IMR-90 (cell line): Measurements from ENCODE around the gene TPSD1. TPM values are rescaled to one million over a fixed set of nuclear protein-coding genes. Genes with fewer than 3 reads are reported as not detected.

ENCODE experiments used
- FOS ChIP-seq: fragments of 150-350 bp; IDR thresholded peaks from 2 replicates; pipeline ENCODE4 v1.6.1; 2016; ENCODE audit warnings: low read depth, low read length
- POLR2A ChIP-seq: IDR thresholded peaks from 2 replicates; pipeline ENCODE4 v1.6.1; 2012; ENCODE audit warnings: mild to moderate bottlenecking, low read depth, low read length
- USF2 ChIP-seq: fragments of 150-350 bp; IDR thresholded peaks from 2 replicates; pipeline ENCODE4 v1.6.1; 2017; ENCODE audit warnings: mild to moderate bottlenecking, antibody characterized with exemption, low read length, low read depth
- polyA plus RNA-seq, 3 experiments: library from polyadenylated mRNA; depleted of rRNA; stranded (reverse); fragments of >200 nt; gene quantifications; 2 replicates each; pipeline ENCODE4 v1.2.3, GENCODE V29; 2012; ENCODE audit warnings: low replicate concordance in 1 of 3
- total RNA-seq: library from RNA; depleted of rRNA; stranded (reverse); fragments of >200 nt; gene quantifications from 2 replicates; pipeline ENCODE4 v1.2.3, GENCODE V29; 2012; rRNA removed

Gene TPSD1
- total and polyA plus RNA-seq, 2 of the 4 experiments (the other 2 are of a cell fraction) = not detected

- no peak for TF ChIP-seq USF2
- no peak for TF ChIP-seq POLR2A
- TF ChIP-seq FOS = no peak
These were observed 52.4 kb downstream of the TPSD1 start (continued) for GRCh38 chr16:1308036-1308976.

Other genes starting within 250 kb of the TPSD1 start
- not detected in 2 replicates for gene SSTR5, start 183.3 kb upstream of the TPSD1 start, total RNA-seq
- not detected in 2 replicates for gene SSTR5, start 183.3 kb upstream of the TPSD1 start, polyA plus RNA-seq (2012; rRNA removed)
- gene C1QTNF8, start 159.8 kb upstream of the TPSD1 start, total RNA-seq = not detected in 2 replicates
- not detected in 2 replicates for gene C1QTNF8, start 159.8 kb upstream of the TPSD1 start, polyA plus RNA-seq (2012; rRNA removed)
- gene CACNA1H, start 103.0 kb upstream of the TPSD1 start, total RNA-seq = 1.6 and 1.7 TPM in 2 replicates
- gene CACNA1H, start 103.0 kb upstream of the TPSD1 start, polyA plus RNA-seq (2012; rRNA removed) = 5.8 and 6.1 TPM in 2 replicates
- not detected in 2 replicates for gene TPSG1, start 30.8 kb upstream of the TPSD1 start, total RNA-seq
- not detected in 2 replicates for gene TPSG1, start 30.8 kb upstream of the TPSD1 start, polyA plus RNA-seq (2012; rRNA removed)
- gene TPSB2, start 25.9 kb upstream of the TPSD1 start, total RNA-seq = not detected in 2 replicates
- not detected in 2 replicates for gene TPSB2, start 25.9 kb upstream of the TPSD1 start, polyA plus RNA-seq (2012; rRNA removed)
- not detected in 2 replicates for gene TPSAB1, start 15.4 kb upstream of the TPSD1 start, total RNA-seq
- gene TPSAB1, start 15.4 kb upstream of the TPSD1 start, polyA plus RNA-seq (2012; rRNA removed) = not detected in 2 replicates
- gene UBE2I, start 53.6 kb downstream of the TPSD1 start, total RNA-seq = 30.8 and 45.0 TPM in 2 replicates
- 113 and 140 TPM in 2 replicates for gene UBE2I, start 53.6 kb downstream of the TPSD1 start, polyA plus RNA-seq (2012; rRNA removed)
- 0.36 and 0.56 TPM in 2 replicates for gene BAIAP3, start 77.6 kb downstream of the TPSD1 start, total RNA-seq
- gene BAIAP3, start 77.6 kb downstream of the TPSD1 start, polyA plus RNA-seq (2012; rRNA removed) = 0.65 and 0.77 TPM in 2 replicates
- 38.0 and 46.4 TPM in 2 replicates for gene TSR3, start 95.8 kb downstream of the TPSD1 start, total RNA-seq
- gene TSR3, start 95.8 kb downstream of the TPSD1 start, polyA plus RNA-seq (2012; rRNA removed) = 52.9 and 77.8 TPM in 2 replicates
- gene GNPTG, start 95.9 kb downstream of the TPSD1 start, total RNA-seq = 14.7 and 14.9 TPM in 2 replicates
- 70.8 and 85.2 TPM in 2 replicates for gene GNPTG, start 95.9 kb downstream of the TPSD1 start, polyA plus RNA-seq (2012; rRNA removed)
- 3.6 and 4.1 TPM in 2 replicates for gene UNKL, start 158.6 kb downstream of the TPSD1 start, total RNA-seq
- gene UNKL, start 158.6 kb downstream of the TPSD1 start, polyA plus RNA-seq (2012; rRNA removed) = 13.3 and 15.1 TPM in 2 replicates
- 15.1 and 18.1 TPM in 2 replicates for gene UQCC4, start 164.7 kb downstream of the TPSD1 start, total RNA-seq
- 17.2 and 21.2 TPM in 2 replicates for gene UQCC4, start 164.7 kb downstream of the TPSD1 start, polyA plus RNA-seq (2012; rRNA removed)
- not detected in 2 replicates for gene PERCC1, start 175.0 kb downstream of the TPSD1 start, total RNA-seq
- gene PERCC1, start 175.0 kb downstream of the TPSD1 start, polyA plus RNA-seq (2012; rRNA removed) = not detected in 2 replicates
- under 0.01 TPM in 1 of 2 replicates, not detected in the other for gene CCDC154, start 188.5 kb downstream of the TPSD1 start, total RNA-seq
- gene CCDC154, start 188.5 kb downstream of the TPSD1 start, polyA plus RNA-seq (2012; rRNA removed) = 0.09 TPM in 1 of 2 replicates, not detected in the other
- gene CLCN7, start 219.0 kb downstream of the TPSD1 start, total RNA-seq = 10.8 TPM in 2 replicates
- 45.2 and 52.9 TPM in 2 replicates for gene CLCN7, start 219.0 kb downstream of the TPSD1 start, polyA plus RNA-seq (2012; rRNA removed)
- not detected in 2 replicates for gene PTX4, start 232.9 kb downstream of the TPSD1 start, total RNA-seq
- gene PTX4, start 232.9 kb downstream of the TPSD1 start, polyA plus RNA-seq (2012; rRNA removed) = 0.07 TPM in 1 of 2 replicates, not detected in the other
- gene TELO2, start 237.3 kb downstream of the TPSD1 start, total RNA-seq = 5.8 and 6.6 TPM in 2 replicates
- gene TELO2, start 237.3 kb downstream of the TPSD1 start, polyA plus RNA-seq (2012; rRNA removed) = 26.6 and 28.2 TPM in 2 replicates